ENCODE data around the gene CCDC134.

The CCDC134 gene

DNA sequence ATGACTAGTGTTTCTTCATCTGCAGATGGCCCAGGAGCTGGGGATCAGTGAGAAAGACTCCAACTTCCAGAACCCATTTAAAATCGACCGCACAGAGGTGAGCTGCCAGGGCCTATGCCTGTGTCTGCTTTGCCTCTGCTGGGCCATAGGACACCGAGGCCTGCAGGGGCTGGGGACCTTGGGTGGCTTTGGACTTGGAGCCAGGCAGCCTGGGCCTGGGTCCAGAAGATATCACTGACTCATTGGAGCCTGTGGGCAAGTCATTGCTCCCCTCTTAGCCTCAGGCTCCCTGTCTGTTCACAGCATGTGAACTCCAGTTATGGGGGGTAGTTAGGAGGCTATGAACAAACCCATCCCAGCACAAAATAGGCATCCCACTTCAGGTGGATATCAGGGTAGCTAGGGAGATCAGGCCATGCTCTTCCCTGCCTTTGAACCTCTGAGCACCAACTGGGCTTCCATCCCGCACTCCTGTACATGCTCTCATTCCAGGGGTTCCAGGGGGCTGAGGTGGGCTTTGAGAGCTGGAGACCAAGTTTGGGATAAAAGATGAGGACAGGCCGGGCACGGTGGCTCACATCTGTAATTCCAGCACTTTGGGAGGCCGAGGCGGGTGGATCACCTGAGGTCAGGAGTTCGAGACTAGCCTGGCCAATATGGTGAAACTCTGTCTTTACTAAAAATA lies 13.4 kb downstream of the CCDC134 start:
- in situ Hi-C loops (cut with MboI; ENCODE audit: low sequenced_read_pairs, unreplicated experiment): no loop called here
- no peak for DNase-seq (ENCODE audit: low spot score)
- TF ChIP-seq, protein P1, sequence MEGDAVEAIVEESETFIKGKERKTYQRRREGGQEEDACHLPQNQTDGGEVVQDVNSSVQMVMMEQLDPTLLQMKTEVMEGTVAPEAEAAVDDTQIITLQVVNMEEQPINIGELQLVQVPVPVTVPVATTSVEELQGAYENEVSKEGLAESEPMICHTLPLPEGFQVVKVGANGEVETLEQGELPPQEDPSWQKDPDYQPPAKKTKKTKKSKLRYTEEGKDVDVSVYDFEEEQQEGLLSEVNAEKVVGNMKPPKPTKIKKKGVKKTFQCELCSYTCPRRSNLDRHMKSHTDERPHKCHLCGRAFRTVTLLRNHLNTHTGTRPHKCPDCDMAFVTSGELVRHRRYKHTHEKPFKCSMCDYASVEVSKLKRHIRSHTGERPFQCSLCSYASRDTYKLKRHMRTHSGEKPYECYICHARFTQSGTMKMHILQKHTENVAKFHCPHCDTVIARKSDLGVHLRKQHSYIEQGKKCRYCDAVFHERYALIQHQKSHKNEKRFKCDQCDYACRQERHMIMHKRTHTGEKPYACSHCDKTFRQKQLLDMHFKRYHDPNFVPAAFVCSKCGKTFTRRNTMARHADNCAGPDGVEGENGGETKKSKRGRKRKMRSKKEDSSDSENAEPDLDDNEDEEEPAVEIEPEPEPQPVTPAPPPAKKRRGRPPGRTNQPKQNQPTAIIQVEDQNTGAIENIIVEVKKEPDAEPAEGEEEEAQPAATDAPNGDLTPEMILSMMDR (IDR thresholded peaks at IDR 0.05; ENCODE audit: borderline replicate concordance, control extremely low read depth, extremely low read depth, insufficient read depth, missing control alignments): no peak

DNA sequence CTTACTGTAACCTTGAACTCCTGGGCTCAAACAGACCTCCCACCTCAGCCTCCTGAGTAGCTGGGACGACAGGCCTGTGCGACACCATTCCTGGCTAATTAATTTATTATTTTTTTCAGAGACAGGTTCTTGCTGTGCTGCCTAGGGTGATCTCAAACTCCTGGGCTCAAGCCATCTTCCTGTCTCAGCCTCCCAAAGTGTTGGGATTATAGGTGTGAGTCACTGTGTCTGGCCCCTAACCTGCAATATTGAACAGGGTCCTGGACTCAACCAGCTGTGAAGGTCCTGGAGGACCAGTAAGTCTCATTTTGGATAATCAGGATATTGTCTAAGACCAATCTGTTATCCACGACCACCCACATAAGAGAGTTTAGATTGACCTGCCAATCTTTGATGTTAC lies 15.2 kb downstream of the CCDC134 start:
- in situ Hi-C loops (cut with MboI; ENCODE audit: low sequenced_read_pairs, unreplicated experiment): no loop called here
- TF ChIP-seq, protein P1 (IDR thresholded peaks at IDR 0.05; ENCODE audit: borderline replicate concordance, control extremely low read depth, extremely low read depth, insufficient read depth, missing control alignments): no peak

DNA sequence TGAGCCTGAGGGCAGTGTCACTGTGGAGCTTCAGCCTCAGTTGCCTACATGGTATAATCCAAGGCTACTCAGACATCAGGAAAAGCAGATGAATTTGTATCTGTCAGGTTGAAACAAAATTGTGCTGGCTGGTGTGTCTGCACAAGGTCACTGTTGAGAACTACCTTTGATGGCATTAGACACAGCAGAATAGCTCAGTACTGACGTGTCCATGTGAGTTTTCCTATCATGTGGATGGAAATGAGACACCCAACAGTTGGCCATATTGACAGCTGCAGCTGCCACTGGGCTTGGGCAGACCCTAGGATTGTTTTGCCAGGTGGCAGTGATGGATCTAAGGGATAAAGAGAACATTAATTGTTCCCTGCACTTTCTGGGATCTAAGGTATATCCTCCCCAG lies 15.8 kb downstream of the CCDC134 start:
- TF ChIP-seq, protein P1 (IDR thresholded peaks at IDR 0.05; ENCODE audit: borderline replicate concordance, control extremely low read depth, extremely low read depth, insufficient read depth, missing control alignments): no peak
- no peak for DNase-seq (ENCODE audit: low spot score)
- in situ Hi-C loops (cut with MboI; ENCODE audit: low sequenced_read_pairs, unreplicated experiment): no loop called here

More for the DNA sequence above, 15.2 kb downstream of the CCDC134 start:
- DNase-seq (ENCODE audit: low spot score): no peak

DNA sequence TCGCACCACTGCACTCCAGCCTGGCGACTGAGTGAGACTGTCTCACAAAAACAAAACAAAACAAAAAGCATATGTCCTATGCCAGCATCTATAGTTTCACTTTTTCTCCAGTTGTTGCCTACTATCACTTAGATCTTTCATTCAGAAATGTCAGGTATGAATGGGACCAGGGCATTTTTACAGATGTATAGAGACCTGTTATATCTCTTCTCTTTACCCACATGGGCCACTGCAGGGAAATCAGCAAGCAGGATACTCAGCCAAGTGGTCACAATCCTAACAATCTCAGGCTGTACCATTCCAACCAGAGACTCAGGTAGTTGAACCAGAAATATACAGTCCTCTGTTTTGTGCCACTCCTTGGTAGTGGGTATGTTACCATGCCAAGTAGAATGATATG lies 16.4 kb downstream of the CCDC134 start:
- TF ChIP-seq, protein P1 (IDR thresholded peaks at IDR 0.05; ENCODE audit: borderline replicate concordance, control extremely low read depth, extremely low read depth, insufficient read depth, missing control alignments): no peak
- in situ Hi-C loops (cut with MboI; ENCODE audit: low sequenced_read_pairs, unreplicated experiment): no loop called here
- DNase-seq (ENCODE audit: low spot score): no peak

DNA sequence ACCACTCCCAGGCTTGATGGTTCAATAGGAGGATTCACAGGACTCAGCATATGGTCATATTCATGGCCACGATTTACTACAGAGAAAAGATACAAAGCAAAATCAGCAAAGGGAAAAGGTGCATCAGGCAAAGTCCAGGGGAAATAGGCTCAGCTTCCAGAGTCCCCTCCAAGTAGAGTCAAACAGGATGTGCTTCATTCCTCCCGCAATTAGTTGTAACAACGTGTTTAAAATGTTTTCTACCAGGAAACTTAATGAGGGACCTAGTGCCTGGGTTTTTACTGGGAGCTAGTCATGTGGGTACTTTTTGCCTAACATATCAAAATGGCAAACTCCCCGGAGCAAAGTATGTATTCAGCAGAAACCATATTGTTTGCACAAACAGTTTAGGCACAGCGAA lies 17.5 kb downstream of the CCDC134 start:
- in situ Hi-C loops (cut with MboI; ENCODE audit: low sequenced_read_pairs, unreplicated experiment): no loop called here
- TF ChIP-seq, protein P1 (IDR thresholded peaks at IDR 0.05; ENCODE audit: borderline replicate concordance, control extremely low read depth, extremely low read depth, insufficient read depth, missing control alignments): no peak
- no peak for DNase-seq (ENCODE audit: low spot score)

DNA sequence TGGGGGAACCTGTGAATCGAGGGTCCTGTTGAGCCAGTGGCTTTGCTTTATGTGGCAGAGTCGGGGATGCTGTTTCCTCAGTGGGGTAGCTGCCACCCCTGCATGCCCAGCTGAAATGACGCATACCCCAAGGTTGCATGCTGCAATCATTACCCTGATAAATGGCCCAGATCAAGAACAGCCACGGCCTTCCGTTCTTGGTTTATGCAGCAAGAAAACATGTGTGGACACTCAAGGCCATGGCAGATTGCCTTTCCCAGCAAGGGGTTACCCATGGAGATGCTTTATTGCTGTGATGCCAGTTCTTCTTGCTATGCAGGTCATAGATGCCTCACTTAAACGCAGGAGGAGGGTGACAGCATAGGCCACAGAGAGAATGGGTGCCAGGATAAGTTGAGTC lies 18.1 kb downstream of the CCDC134 start:
- TF ChIP-seq, protein P1 (IDR thresholded peaks at IDR 0.05; ENCODE audit: borderline replicate concordance, control extremely low read depth, extremely low read depth, insufficient read depth, missing control alignments): no peak
- in situ Hi-C loops (cut with MboI; ENCODE audit: low sequenced_read_pairs, unreplicated experiment): no loop called here
- no peak for DNase-seq (ENCODE audit: low spot score)

Measured in GM13976 (cell line).